ENCODE results near the gene ABCC2.
A peak's percentile ranks its signal among the peaks of the same experiment; 100 is the strongest.
"Not testable (repeated sequence)": the region's sequence is repeated elsewhere in the genome, so short reads cannot be mapped to it uniquely, and the experiment has no call there.

ABCC2 gene

DNA sequence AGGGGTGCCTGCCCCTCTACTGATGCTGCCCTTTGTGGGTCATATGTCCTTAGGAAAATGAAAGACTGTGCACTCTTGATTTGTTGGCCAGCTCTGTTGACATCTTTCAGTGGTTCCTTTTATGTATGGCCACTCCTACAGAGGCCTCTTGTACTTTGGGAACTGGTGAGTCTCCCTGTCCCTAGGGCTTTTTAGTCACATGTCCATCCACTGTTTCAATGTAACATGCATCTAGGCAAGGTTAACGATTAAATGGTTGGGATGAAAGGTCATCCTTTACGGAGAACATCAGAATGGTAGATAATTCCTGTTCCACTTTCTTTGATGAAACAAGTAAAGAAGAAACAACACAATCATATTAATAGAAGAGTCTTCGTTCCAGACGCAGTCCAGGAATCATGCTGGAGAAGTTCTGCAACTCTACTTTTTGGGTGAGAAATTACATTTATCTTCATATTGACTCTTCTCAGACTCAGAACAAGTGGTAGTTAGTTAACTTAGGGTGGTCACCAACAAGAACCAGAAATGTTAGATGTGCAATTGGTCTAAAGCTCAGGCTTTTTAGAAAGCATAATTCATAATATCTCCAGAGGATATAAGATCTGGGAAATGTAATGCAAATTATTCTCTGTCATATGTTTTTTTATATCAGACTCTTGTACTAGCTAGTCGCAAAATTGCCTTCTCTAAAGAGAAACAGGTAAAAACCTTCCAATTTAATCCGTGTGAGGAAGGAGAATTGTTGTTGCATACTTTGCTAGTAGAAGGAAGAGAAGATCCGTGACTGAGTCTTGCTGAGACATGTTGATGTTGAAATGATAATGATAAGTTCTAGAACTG, at the start of gene ABCC2:
TSS of gene ABCC2 (plus strand) at position 194 of the 840 bp plus-strand sequence. CDS start at position 399, 205 bp downstream.
- DNase-seq: no peak

- no peak for DNase-seq
Measured at GRCh38 chr10:99733366-99733765, 49.1 kb upstream of the ABCC2 start.

DNA sequence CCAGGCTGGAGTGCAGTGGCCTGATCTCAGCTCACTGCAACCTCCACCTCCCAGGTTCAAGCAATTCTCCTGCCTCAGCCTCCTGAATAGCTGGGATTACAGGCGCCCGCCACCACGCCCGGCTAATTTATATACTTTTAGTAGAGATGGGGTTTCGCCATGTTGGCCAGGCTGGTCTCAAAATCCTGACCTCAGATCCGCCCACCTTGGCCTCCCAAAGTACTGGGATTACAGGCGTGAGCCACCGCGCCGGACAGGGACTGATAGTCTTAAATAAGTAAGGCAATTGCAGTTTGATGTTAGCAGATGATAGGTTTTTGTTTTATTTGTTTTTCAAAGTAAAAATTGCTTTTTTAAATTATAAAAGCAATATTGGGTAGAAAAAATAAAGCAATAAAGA, 48.3 kb upstream of the ABCC2 start:
- DNase-seq: not testable (repeated sequence)

DNA sequence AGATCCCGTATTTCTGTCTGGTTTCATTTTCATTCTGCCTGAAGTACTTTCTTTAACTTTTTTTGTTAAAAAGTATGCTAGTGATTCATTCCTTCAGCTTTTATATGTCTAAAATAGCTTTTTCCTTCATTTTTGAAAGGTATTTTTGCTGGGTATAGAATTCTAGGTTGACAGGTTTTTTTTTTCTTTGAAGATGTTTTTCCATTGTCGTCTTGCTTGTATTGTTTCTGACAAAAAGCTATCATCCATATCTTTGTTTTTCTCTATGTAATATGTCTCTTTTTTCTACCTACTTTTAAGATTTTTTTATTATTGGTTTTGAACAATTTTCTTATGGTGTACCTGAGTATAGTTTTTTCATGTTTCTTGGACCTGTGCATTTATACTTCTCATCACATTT, 42.2 kb upstream of the ABCC2 start:
- DNase-seq: no peak

GRCh38 chr10:99740933-99741559, 41.4 kb upstream of the ABCC2 start:
- DNase-seq: no peak

- no peak for DNase-seq
Measured at GRCh38 chr10:99742254-99742653, 40.2 kb upstream of the ABCC2 start.

DNA sequence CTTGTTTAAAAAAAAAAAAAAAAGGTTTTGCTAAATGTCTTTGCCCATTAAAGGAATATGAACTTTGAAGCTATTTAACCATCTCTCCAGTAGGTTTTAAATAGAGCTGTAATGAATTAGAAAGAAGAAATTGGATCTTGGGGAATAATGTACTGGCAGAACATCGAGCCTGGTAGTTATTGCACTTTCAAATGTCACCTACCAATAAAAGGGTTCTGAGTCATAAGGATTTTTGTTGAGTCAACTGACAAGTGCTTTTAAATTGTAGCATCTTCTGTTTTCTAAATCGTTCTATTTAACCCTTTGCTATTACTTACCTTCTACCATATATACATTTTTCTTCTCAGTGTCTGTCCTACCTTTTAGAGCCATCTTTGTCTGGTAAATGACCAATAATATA, 39.7 kb upstream of the ABCC2 start:
- DNase-seq: no peak

GRCh38 chr10:99743841-99744240, 38.6 kb upstream of the ABCC2 start:
- DNase-seq: no peak

- not testable (repeated sequence) for DNase-seq
Measured at GRCh38 chr10:99746166-99746565, 36.3 kb upstream of the ABCC2 start.

GRCh38 chr10:99748823-99749451, 33.5 kb upstream of the ABCC2 start:
- DNase-seq: no peak

- no peak for DNase-seq
Measured at GRCh38 chr10:99750641-99751040, 31.8 kb upstream of the ABCC2 start.

GRCh38 chr10:99754670-99755069, 27.8 kb upstream of the ABCC2 start:
- no peak for DNase-seq

- no peak for DNase-seq
Measured at GRCh38 chr10:99756159-99756558, 26.3 kb upstream of the ABCC2 start.

GRCh38 chr10:99758211-99758891, 24.1 kb upstream of the ABCC2 start:
- DNase-seq: no peak

- no peak for DNase-seq
Measured at GRCh38 chr10:99760321-99760720, 22.1 kb upstream of the ABCC2 start.

DNA sequence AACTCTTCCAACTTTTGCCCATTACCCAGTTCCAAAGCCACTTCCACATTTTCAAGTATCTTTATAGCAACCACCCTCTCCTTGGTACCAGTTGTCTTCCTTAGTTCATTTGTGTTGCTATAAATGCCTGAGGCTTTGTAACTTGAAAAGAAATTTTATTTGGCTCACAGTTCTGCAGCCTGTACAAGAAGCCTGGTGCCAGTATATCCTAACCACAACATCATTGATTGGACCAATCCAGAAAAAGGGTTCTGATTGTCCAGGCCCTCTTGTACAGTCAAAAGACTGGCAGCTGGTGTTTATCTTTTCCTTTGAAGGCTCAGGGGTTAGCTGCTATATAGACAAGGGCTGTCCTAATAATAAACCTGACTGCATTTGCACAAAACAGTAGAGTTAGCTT, 21.1 kb upstream of the ABCC2 start:
- peak in 1 of 56 donors; percentile 4 for DNase-seq

DNA sequence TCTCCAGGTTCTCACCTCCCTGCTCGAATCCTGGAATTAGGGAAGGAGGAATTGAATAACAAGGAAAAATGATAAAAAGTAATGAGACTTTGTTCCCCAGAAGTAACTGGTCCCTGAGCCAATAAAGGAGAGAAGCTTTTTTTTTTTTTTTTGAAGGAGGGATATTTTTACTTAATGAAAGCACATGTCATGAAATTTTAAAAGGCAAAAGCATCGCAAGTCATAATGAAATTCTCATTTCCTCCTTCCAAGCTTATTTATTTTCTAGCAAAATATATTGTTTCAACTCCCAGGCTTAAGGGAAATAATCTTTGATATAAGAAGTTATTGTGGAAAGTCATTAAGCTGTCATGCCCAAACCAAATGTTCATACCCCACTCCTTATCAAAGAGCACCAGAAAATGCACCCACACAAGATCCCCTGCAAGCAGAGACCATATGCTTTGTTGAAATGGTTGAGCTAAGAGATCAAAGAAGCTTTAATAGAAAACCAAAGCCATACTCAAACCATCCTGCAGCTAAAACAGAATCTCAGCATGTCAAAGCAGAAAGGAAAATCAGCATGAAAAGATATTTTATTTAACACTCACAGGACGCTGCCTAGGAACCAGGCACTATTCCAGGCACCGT, 16.7 kb upstream of the ABCC2 start:
- no peak for DNase-seq

- peak in 2 of 56 donors; percentile 3 to 4 for DNase-seq
Measured at GRCh38 chr10:99766302-99766681, 16.1 kb upstream of the ABCC2 start.

DNA sequence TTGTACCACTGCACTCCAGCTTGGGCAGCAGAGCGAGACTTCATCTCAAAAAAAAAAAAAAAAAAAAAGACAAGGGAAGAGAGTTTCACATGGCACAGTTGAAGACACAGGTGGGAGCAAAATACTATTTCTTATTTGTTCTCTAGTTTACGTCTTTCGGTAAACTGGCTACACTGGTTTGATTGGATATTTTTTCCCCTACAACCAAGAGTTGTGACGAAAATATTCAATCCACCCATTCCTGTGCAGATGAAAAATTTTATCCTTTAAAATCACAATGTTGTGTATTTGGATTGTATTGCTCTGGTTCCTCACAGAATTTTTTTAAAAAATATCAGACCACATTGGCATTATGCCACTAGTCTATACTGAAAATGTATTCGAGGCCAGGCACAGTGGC, 14.5 kb upstream of the ABCC2 start:
- no peak for DNase-seq

GRCh38 chr10:99768556-99768955, 13.9 kb upstream of the ABCC2 start:
- DNase-seq: no peak

DNA sequence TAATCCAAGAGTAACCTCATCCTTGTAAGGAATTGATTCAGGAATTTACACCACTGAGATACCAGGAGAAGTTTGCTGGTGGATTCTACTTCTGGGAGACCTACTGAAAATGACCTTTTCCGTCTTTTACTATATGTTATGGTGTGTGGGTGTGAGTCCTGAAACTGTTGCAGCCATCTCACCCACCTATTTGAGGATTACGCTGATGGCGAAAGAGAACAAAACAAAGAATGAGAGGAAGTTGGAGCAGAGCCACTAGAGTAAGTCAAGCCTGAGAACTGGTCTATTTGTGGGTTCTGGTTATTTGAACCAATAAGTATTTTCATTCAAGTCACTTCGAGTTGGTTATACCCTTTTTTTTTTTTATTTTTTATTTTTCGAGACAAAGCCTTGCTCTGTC, 12.7 kb upstream of the ABCC2 start:
- no peak for DNase-seq

All from amygdala (tissue), 56 donors.